HG02938 (cell line): Measurements from ENCODE around the gene PRXL2B.
A peak's percentile ranks its signal among the peaks of the same experiment; 100 is the strongest.

ENCODE experiments used
- ATAC-seq: cut with Tn5 transposase; IDR thresholded peaks from one replicate; pipeline ENCODE4 v1.9.1; 2021; ENCODE audit warnings: mild to moderate bottlenecking, moderate library complexity; ENCODE audit not compliant: unreplicated experiment

PRXL2B gene

GRCh38 chr1:2584686-2585317 lies 1.8 kb upstream of the PRXL2B start:
- ATAC-seq, result no peak

- peak; percentile 48 for ATAC-seq
Observed at GRCh38 chr1:2585318-2586092, 1.1 kb upstream of the PRXL2B start.

- ATAC-seq, result peak; percentile 4
Observed at GRCh38 chr1:2587071-2587859, 688 bp downstream of the PRXL2B start.

GRCh38 chr1:2587860-2588571 lies 1.4 kb downstream of the PRXL2B start:
- no peak for ATAC-seq

- no peak for ATAC-seq
Observed at GRCh38 chr1:2588661-2589430, 2.3 kb downstream of the PRXL2B start.

- no peak for ATAC-seq
Observed at GRCh38 chr1:2589431-2590232, 3.1 kb downstream of the PRXL2B start.

- no peak for ATAC-seq
Observed at GRCh38 chr1:2590233-2591141, 3.9 kb downstream of the PRXL2B start.

- no peak for ATAC-seq
Observed at GRCh38 chr1:2591233-2591580, 4.6 kb downstream of the PRXL2B start.

GRCh38 chr1:2591581-2592261 lies 5.1 kb downstream of the PRXL2B start:
- ATAC-seq, result no peak

GRCh38 chr1:2592672-2593071 lies 6.1 kb downstream of the PRXL2B start:
- no peak for ATAC-seq

- ATAC-seq, result no peak
Observed at GRCh38 chr1:2593251-2593878, 6.8 kb downstream of the PRXL2B start.

GRCh38 chr1:2594001-2594640 lies 7.5 kb downstream of the PRXL2B start:
- ATAC-seq, result no peak

GRCh38 chr1:2594641-2595131 lies 8.1 kb downstream of the PRXL2B start:
- ATAC-seq, result no peak

- ATAC-seq, result no peak
Observed at GRCh38 chr1:2595261-2595811, 8.8 kb downstream of the PRXL2B start.

GRCh38 chr1:2595812-2596529 lies 9.4 kb downstream of the PRXL2B start:
- ATAC-seq, result no peak
